C4-2B (cell line): ENCODE results near the gene PPP2R3B.

Source experiments
- ZFX ChIP-seq: fragments of 450-650 bp; IDR thresholded peaks from 2 replicates; pipeline ENCODE4 v1.6.1; 2017
- TF ChIP-seq, protein P1 (sequence below): fragments of 450-650 bp; conservative IDR thresholded peaks from 2 replicates; pipeline ENCODE4 v1.5.1; 2017; ENCODE audit warnings: mild to moderate bottlenecking

DNA sequence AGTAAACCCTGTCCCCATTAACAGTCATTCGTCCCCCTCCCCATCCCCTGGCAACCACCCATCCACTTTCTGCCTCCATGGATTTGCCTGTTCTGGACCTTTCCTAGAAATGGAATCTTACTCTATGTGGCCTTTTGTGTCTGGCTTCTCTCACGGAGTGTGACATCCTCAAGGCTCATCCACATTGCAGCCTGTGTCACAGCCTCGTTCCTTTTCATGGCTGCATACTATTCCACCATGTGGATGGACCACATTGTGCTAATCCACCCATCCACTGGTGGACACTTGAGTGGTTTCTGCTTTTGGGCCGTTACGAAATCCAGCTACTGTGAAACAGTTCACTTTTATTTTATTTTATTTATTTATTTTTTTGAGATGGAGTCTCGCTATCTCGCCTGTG, 8.1 kb upstream of the PPP2R3B start:
- TF ChIP-seq, protein P1, sequence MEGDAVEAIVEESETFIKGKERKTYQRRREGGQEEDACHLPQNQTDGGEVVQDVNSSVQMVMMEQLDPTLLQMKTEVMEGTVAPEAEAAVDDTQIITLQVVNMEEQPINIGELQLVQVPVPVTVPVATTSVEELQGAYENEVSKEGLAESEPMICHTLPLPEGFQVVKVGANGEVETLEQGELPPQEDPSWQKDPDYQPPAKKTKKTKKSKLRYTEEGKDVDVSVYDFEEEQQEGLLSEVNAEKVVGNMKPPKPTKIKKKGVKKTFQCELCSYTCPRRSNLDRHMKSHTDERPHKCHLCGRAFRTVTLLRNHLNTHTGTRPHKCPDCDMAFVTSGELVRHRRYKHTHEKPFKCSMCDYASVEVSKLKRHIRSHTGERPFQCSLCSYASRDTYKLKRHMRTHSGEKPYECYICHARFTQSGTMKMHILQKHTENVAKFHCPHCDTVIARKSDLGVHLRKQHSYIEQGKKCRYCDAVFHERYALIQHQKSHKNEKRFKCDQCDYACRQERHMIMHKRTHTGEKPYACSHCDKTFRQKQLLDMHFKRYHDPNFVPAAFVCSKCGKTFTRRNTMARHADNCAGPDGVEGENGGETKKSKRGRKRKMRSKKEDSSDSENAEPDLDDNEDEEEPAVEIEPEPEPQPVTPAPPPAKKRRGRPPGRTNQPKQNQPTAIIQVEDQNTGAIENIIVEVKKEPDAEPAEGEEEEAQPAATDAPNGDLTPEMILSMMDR = no peak
- no peak for TF ChIP-seq ZFX
